Glomerular visceral epithelial cell (primary cell): ENCODE data around the gene DNAI7.

Experiments used
- DNase-seq: peaks from one replicate; pipeline ENCODE4 v3.0.0-alpha.2; 2016; ENCODE audit errors: extremely low spot score

The DNAI7 gene

DNA sequence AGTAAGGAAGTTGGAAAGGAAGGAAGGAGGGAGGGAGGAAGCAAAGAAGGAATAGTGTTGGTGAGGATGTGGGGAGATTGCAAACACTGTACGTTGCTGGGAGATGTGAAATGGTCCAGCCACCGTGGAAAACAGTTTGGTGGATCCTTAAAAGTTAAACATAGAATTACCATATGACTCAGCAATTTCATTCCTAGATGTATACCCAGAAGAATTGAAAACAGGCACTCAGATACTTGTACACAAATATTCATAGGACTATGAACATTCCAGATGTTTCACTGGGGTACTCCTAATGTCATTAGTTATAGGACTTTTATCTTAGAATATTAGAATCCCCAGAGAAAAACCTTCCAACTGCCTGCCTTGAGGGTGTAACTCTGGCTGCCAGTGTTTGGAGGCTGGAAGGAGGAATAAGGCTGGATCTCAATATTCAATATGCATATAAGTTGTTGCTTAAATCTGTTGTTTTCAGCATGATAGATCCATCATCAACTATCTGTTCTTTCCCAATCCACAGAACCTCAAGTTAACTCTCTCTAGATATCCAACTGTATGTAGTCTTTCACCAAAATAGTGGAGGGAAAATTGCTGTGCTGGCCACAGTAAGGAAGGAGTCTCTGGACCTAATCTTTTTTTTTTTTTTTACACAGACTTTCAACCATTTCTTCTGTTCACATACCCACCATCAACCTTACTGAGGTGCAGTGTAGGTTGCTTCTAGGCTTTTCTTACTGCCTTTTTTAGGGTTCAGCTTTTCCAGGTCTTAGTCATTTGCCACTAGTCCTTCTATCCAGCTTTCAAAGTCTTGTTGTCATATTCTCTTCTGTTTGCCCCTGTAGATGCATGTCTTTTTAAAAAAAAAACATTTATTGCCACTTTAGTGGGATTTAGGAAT is 94.5 kb downstream of the DNAI7 start:
- DNase-seq = no peak

DNA sequence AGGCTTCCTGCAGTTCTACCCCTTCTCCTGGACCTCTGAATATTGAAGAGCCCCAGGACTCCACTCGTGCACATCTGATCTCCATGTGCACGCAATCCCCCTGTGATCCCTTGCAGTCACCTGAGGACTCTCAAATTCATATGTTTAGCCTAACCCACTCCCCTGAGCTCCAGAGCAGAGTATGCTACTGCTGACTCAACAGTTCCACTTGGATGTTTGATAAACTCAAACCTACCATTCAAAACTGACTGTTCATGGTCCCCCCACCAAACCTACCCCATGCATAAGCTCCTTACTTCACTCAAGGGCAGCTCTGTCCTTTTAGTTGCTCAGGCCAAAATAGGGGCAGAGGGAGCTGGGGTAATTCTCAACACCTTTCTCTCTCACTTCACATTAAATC is 96.0 kb downstream of the DNAI7 start:
- DNase-seq = no peak

DNA sequence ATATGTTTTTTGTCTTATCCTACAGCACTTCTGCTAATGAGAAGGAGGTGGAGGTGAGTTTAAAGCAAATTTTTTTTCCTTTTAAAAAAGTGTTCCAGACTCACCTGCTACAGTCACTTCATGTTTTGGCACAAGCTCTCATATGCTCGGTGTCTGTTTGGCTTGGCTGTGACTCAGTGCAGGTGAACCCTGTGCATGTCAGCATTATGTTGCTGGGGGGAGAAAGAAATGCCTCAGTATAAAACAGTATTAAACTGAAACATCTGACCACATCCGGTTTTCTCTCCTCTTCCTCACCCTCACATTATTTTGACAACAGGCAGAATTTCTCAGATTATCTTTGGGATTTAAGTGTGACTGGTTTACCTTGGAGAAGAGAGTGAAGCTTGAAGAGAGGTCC is 105.2 kb downstream of the DNAI7 start:
- DNase-seq = peak; percentile 9

DNA sequence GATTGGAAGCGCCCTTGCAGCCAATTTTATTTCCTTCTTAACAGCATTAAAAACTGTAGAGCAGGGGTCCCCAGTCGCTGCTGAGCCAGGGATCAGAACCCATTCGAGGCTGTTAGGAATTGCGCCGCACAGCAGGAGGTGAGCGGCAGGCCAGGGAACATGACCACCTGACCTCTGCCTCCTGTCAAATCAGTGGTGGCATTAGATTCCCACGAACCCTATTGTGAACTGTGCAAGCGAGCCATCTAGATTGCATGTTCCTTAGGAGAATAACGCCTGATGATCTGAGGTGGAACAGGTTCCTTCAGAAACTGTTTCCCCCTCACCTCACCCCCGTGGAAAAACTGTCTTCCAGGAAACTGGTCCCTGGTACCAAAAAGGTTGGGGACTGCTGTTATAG is 107.4 kb downstream of the DNAI7 start:
- no peak for DNase-seq

DNA sequence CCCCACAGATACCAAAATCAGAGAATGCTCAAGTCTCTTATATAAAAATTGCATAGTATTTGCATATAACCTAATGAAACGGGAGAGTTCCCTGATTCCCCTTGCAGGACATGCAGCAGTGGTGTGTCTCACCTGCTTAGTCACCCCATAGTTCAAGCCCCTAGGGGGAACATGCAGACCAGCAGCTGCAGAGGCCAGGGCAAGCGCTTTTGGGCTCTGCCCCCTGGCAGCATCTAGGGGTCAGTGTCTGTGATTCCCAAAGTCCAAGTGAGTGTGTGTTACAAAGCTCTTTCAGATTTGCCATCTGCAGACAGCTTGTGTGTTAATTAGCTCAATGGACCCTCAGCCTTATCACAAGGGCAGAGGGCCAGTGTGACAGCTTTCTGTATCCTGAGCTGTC is 110.1 kb downstream of the DNAI7 start:
- DNase-seq = no peak

DNA sequence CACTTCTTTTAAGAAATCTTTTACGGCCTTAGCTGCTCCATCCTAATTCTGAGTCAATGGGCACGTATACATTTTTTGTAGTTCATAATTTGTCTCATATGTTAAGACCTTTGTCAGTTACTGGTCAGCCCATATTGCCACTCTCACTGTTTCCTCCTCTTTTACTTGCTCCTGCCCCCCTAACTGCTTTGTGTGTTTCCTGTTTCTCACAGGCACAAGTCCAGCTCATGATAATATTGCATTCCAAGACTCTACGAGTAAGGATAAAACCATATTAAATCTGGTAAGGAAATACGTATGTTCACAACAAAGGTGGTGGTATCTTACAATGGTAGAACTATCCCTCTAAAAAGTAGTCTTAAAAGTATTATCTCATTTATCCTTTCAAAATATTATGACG is 111.7 kb downstream of the DNAI7 start:
- DNase-seq = no peak

DNA sequence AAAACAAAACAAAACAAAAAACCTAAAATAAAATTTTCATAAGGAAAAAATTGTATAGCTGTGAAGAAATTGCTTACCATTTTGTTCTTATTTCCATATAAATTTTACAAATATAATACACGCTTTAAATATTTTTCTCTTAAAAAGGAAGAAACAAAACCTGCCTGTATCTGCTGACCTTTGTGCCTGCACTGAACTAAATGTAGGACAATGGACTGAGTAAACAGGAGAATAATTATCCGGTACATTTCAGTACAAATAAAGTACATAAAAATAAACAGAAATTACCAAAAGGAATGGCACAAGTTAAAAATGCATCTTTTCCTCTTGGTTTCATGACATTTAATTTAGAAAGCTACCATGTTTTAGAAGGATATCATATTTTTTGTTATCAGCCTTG is 112.3 kb downstream of the DNAI7 start:
- DNase-seq = no peak

DNA sequence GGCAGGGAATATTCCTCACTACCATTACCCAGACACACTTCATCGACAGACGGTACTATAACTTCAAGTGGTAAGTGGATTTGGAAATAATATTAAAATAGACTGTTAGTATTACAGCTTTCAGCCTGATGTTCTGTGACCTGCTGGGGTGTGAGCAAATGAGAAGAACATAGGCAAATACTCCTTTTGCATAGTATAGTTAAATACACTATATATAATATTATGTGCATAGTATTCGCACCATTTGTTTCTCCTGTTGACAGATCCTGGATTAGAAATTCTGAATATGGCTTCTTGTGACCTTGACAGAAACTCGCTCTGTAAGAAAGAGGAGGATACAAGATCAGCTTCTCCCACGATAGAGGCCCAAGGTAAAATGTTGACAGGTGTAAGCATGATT is 115.6 kb downstream of the DNAI7 start:
- DNase-seq = no peak

DNA sequence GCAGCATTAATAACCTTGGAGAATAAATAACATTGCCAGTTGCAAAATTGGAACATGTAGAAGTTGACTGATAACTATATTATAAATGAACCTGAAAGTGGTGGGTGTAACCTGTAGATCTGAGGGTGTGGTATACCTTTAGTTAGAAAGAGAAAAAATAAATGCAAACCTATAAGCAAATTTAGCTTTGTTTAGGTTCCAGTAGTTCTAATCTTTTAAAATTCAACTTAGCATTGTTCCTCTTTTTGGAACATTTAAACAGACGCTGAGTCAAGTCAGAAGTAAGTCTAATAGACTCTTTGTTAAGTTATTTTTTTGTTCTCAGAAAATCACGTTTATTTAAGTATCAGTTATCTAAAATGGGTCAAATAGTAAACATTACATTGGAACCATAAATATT is 120.0 kb downstream of the DNAI7 start:
- DNase-seq = no peak

DNA sequence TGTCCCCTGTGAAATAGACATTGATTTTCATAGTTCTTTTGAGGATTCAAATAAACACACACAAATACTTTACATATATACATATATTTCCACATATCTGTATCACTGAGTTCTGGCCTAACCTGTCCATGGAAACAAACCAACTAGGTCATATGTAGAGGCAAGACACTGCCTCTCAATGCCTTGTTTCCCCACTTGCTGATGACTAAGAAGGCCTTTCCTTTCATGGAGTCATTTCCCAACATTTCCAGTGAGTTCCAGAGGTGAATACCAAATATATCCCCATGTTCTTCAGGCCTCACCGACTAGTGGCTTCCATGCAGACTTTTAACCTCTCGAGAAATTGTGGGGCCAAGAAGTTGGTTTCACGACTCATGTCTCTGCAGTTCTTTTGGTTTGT is 120.8 kb downstream of the DNAI7 start:
- DNase-seq = no peak

DNA sequence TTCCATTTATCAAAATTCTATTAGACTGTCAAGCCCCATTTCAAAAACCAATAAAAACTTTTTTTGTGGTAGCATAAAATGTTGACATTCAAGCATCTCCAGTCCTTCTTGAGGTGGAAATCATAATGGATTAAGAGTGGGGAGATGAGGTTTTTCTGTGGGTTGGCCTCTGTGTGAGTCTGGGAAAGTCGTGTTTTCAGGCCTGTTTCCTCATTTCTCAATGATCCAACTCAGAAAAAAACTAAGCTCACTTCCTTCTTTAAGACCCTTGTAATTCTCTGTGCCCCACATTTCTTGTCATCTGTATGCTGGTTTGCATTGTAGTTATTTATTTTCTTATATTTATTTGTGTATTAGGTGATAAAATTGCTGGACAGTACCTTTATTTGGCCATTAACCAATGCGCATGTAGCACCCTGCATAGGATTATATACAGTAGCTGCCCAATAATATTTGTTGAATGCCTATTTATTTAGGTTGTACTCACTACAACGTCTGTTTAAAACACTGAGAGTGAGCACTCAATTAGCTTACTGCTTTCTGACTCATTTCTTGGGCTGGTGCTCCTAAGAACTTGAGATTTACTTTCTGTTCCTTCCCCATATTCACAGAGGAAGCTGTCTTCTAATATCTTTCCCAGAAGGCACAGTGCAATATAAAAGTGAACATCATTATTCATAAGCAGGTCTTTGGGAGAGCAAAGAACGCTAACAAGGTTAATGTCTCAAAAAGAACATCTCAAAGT is 121.9 kb downstream of the DNAI7 start:
- no peak for DNase-seq

DNA sequence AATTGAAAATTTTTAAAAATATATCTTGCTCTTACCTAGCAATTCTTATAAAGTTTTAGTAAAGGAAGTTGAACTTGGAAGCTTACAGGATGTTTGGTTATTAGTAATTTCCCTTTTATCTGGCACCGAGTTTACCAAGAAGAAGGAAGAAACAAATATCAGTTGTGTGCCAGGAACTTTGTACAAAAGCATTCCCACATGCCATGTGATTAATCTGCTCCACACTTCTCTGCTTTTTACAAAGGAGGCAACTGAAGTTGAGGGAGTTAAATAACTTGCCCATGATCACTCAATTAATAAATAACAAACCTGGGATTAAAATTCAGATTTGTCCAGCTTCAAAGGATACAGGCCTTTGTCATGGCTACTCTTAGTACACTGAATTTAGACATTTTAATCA is 123.6 kb downstream of the DNAI7 start:
- no peak for DNase-seq

DNA sequence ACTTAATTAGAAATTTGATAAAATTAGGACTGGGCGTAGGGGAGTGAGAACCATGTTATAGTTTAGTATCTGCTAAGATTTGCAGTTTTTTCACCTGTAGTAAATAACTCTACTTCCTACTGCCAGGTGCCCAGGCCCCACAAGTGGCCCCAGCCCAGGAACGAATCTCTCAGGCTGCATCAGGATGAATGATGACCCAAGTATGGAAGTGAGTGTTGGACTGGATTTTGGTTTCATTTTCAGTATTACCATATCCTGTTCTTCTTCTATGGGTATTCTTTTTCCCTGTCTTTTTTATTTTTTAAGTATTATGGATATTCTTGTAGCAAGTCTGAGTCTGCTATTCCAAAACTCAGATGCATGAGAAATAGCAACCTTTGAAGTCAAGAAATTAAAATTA is 125.7 kb downstream of the DNAI7 start:
- DNase-seq = no peak

DNA sequence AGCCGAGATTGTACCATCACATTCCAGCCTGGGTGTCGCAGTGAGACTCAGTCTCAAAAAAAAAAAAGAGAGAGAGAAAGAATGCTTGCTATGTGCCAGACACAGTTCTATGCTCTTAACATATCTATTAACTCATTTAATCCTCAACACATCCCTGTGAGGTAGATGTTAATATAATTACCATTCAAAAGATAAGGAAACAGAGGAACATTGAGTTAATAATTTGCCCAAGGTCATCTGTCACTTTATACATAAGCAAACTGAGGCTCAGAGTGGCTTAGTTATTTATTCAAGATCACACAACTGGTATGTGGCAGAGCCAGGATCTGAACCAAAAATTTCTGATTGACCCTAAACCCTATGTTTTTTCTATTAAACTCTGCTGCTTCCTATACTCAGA is 129.9 kb downstream of the DNAI7 start:
- no peak for DNase-seq

DNA sequence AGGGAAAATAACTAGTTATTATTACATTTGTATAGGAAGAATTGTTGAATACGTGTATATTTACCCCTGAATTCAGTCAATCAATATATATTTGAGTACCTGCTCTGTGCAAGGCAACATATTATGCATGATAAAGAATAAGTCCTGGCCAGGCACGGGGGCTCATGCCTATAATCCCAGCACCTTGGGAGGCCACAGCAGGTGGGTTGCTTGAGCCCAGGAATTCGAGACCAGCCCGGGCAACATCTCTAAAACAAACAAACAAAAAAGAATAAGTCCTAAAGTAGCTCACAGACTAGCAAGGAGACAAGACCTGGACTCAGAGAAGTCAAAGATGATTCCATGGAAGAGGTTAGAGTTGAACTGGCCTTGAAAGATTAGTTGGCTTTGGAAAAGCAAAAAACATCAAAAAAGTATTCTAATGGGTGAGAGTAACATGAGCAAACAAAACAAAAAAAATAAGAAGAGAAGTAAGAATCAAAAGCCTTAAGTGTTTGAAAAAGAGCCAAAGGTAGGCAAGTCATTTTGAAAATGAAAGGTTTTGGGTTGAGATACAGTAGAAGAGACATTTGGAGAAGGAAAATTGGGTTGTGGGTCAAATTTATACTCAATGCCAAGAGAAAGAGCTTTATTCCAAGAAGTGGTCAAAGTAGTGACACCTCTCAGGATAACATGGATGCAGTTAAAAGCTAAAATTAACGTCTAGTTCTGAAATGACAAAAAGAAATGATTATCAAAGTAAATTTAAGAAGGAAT is 130.9 kb downstream of the DNAI7 start:
- no peak for DNase-seq

DNA sequence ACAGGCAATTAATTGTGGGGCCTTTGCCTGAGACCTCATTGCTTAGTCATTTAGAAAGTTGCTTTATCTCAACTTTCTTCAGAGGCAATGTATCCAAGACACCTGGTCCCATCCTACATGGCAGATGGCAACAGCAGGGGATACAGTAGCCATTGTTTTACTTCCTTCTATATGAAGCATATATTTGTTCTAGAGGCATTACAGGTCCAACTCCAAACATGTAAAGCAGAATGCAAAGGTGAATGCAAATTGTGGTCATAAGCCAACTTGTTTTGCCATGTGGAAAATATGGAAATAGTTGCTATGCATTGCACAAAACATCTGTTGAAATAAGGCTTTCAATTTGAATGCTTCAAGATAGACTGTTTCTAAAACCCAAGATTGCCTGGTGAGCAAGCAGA is 136.3 kb downstream of the DNAI7 start:
- DNase-seq = no peak
